Endometrial microvascular endothelial cells (primary cell): Measurements from ENCODE around the gene NCR1. TPM values are rescaled to one million over a fixed set of nuclear protein-coding genes. Genes with fewer than 3 reads are reported as not detected.

ENCODE experiments used
- in situ Hi-C: cut with HindIII; loops from 2 replicates; pipeline ENCODE4 v1.10.0; 2017; ENCODE audit warnings: low sequenced_read_pairs, low pct_unique_long_range_greater_than_20kb; ENCODE audit errors: inconsistent ontology term
- total RNA-seq: library from RNA; depleted of rRNA; stranded (reverse); fragments of >200 nt; gene quantifications from one replicate; pipeline ENCODE4 v1.2.3, GENCODE V29; 2015; ENCODE audit errors: inconsistent ontology term

NCR1 gene
- total RNA-seq, 1 donor from 2014 or later = not detected

GRCh38 chr19:54959840-54960239 is 53.9 kb downstream of the NCR1 start:
- in situ Hi-C loops = no loop called here

Other genes with a start within 250 kb of the NCR1 start
- not detected for gene LILRB4, start 243.2 kb upstream of the NCR1 start, total RNA-seq
- not detected for gene KIR3DL3, start 181.7 kb upstream of the NCR1 start, total RNA-seq
- gene KIR2DL3, start 167.6 kb upstream of the NCR1 start, total RNA-seq = not detected
- gene KIR2DL1, start 136.4 kb upstream of the NCR1 start, total RNA-seq = not detected
- not detected for gene KIR2DL4, start 102.5 kb upstream of the NCR1 start, total RNA-seq
- not detected for gene KIR3DL1, start 89.7 kb upstream of the NCR1 start, total RNA-seq
- gene KIR2DS4, start 73.5 kb upstream of the NCR1 start, total RNA-seq = not detected
- not detected for gene KIR3DL2, start 55.7 kb upstream of the NCR1 start, total RNA-seq
- not detected for gene FCAR, start 31.9 kb upstream of the NCR1 start, total RNA-seq
- not detected for gene NLRP7, start 41.4 kb downstream of the NCR1 start, total RNA-seq
- 3.0 TPM for gene NLRP2, start 60.2 kb downstream of the NCR1 start, total RNA-seq
- not detected for gene GP6, start 132.1 kb downstream of the NCR1 start, total RNA-seq
- 9.8 TPM for gene RDH13, start 157.0 kb downstream of the NCR1 start, total RNA-seq
- gene EPS8L1, start 169.7 kb downstream of the NCR1 start, total RNA-seq = 4.7 TPM
- 81.4 TPM for gene PPP1R12C, start 211.5 kb downstream of the NCR1 start, total RNA-seq
- not detected for gene TNNT1, start 243.1 kb downstream of the NCR1 start, total RNA-seq